Hematopoietic multipotent progenitor cell treated with erythropoietin and hydrocortisone succinate and interleukin-3 and kit ligand, for 8 days (in vitro differentiated cells): ENCODE measurements around the gene ORAI3.
"Not testable (repeated sequence)": the region's sequence is repeated elsewhere in the genome, so short reads cannot be mapped to it uniquely, and the experiment has no call there.

Source experiments
- DNase-seq: peaks from one replicate; pipeline ENCODE4 v3.0.0-alpha.2; 2015

Gene ORAI3

GRCh38 chr16:30924076-30924912 is 24.6 kb upstream of the ORAI3 start:
- no peak for DNase-seq

- no peak for DNase-seq
Measured at GRCh38 chr16:30924913-30925631, 23.8 kb upstream of the ORAI3 start.

- DNase-seq: no peak
Measured at GRCh38 chr16:30925632-30925987, 23.3 kb upstream of the ORAI3 start.

GRCh38 chr16:30925995-30926811 is 22.7 kb upstream of the ORAI3 start:
- DNase-seq: no peak

GRCh38 chr16:30926937-30927788 is 21.7 kb upstream of the ORAI3 start:
- no peak for DNase-seq

- peak; percentile 72 for DNase-seq
Measured at GRCh38 chr16:30927789-30928378, 21.0 kb upstream of the ORAI3 start.

GRCh38 chr16:30928390-30928789 is 20.5 kb upstream of the ORAI3 start:
- DNase-seq: no peak

- no peak for DNase-seq
Measured at GRCh38 chr16:30929167-30929566, 19.7 kb upstream of the ORAI3 start.

- DNase-seq: no peak
Measured at GRCh38 chr16:30930160-30930571, 18.7 kb upstream of the ORAI3 start.

- no peak for DNase-seq
Measured at GRCh38 chr16:30931068-30931650, 17.7 kb upstream of the ORAI3 start.

- peak; percentile 73 for DNase-seq
Measured at GRCh38 chr16:30934827-30935557, 13.9 kb upstream of the ORAI3 start.

- no peak for DNase-seq
Measured at GRCh38 chr16:30937692-30938091, 11.2 kb upstream of the ORAI3 start.

- not testable (repeated sequence) for DNase-seq
Measured at GRCh38 chr16:30939571-30939970, 9.3 kb upstream of the ORAI3 start.

- DNase-seq: peak; percentile 86
Measured at GRCh38 chr16:30941600-30942425, 7.1 kb upstream of the ORAI3 start.

- no peak for DNase-seq
Measured at GRCh38 chr16:30942426-30942806, 6.5 kb upstream of the ORAI3 start.

GRCh38 chr16:30944352-30944751 is 4.5 kb upstream of the ORAI3 start:
- no peak for DNase-seq

- no peak for DNase-seq
Measured at GRCh38 chr16:30946671-30947540, 2.0 kb upstream of the ORAI3 start.

- DNase-seq: no peak
Measured at GRCh38 chr16:30947541-30947858, 1.4 kb upstream of the ORAI3 start.
